ENCODE measurements around the gene SCNN1A. TPM values are rescaled to one million over a fixed set of nuclear protein-coding genes. Genes with fewer than 3 reads are reported as not detected.
A peak's percentile ranks its signal among the peaks of the same experiment; 100 is the strongest.

Gene SCNN1A
- total RNA-seq: 0.18 TPM in 1 of 2 replicates, not detected in the other
- polyA plus RNA-seq: 0.12 and 0.14 TPM in 2 replicates
- 0.03 TPM in 2 replicates for polyA plus RNA-seq (2011; cell fraction: cytosol; rRNA removed)
- 0.24 and 0.40 TPM in 2 replicates for polyA plus RNA-seq (2011; cell fraction: nucleus; rRNA removed)
- 0.24 TPM in 1 of 2 replicates, not detected in the other for polyA plus RNA-seq (2012)
- polyA minus RNA-seq: not detected in 2 replicates
- 3.2 TPM for polyA minus RNA-seq (2011; cell fraction: cytosol; rRNA and poly(A)+ RNA removed)
- not detected in 2 replicates for polyA minus RNA-seq (2011; cell fraction: nucleus; rRNA and poly(A)+ RNA removed)
- Bru-seq, nascent RNA: percentile 11 among the genes with signal in this experiment
- percentile 13 among the genes with signal in this experiment for BruChase-seq, experiment 1, labeled RNA remaining after a 6-hour chase
- percentile 16 among the genes with signal in this experiment for BruChase-seq, experiment 2, labeled RNA remaining after a 2-hour chase
- long read RNA-seq: 0 reads

- no peaks in the 10 kb centered on the region for H3K36me3 ChIP-seq (ENCODE audit: control insufficient read depth in 2 of 2, extremely low read depth in 1 of 2, insufficient read depth in 2 of 2, low read length in 2 of 2)
- no peaks in the 10 kb centered on the region for H3K9me1 ChIP-seq (replicated peaks; ENCODE audit: control insufficient read depth, extremely low read depth, insufficient read depth, low read length)
- TF ChIP-seq, protein P1, sequence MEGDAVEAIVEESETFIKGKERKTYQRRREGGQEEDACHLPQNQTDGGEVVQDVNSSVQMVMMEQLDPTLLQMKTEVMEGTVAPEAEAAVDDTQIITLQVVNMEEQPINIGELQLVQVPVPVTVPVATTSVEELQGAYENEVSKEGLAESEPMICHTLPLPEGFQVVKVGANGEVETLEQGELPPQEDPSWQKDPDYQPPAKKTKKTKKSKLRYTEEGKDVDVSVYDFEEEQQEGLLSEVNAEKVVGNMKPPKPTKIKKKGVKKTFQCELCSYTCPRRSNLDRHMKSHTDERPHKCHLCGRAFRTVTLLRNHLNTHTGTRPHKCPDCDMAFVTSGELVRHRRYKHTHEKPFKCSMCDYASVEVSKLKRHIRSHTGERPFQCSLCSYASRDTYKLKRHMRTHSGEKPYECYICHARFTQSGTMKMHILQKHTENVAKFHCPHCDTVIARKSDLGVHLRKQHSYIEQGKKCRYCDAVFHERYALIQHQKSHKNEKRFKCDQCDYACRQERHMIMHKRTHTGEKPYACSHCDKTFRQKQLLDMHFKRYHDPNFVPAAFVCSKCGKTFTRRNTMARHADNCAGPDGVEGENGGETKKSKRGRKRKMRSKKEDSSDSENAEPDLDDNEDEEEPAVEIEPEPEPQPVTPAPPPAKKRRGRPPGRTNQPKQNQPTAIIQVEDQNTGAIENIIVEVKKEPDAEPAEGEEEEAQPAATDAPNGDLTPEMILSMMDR (IDR thresholded peaks at IDR 0.05; ENCODE audit: extremely low read depth in 1 of 2, insufficient read depth in 1 of 2, low read depth in 1 of 2, low read length in 2 of 2): no peak
- no peaks in the 10 kb centered on the region for H4K20me1 ChIP-seq (replicated peaks; ENCODE audit: control insufficient read depth, extremely low read depth, insufficient read depth, low read length)
- DNase-seq (ENCODE audit: low read depth, low spot score): no peak
- ChIA-PET POLR2A (interaction anchor here (1.3 kb wide), 1 partner anchor 30 kb away, joined by 3 read pairs; no protein-coding TSS in a partner anchor), CTCF (interaction anchor here (1.0 to 5.9 kb wide), 3 partner anchors 39 to 162 kb away, joined by 3 to 30 read pairs (median 3); no protein-coding TSS in a partner anchor)
- intact Hi-C loops (cut with micrococcal nuclease) (no loop called here), dilution Hi-C loops (cut with MboI; ENCODE audit: extremely low pct_ligation_motif_present, low sequenced_read_pairs) (no loop called here)
- H2AFZ ChIP-seq (ENCODE audit: low read depth, low read length): peak within 1 kb of the TSS; percentile 64
- no peak within 1 kb of the TSS for H3K9ac ChIP-seq (replicated peaks; ENCODE audit: extremely low read depth, insufficient read depth, low read length)
- H3K27ac ChIP-seq (ENCODE audit: insufficient read depth, low read depth, low read length): no peak within 1 kb of the TSS
- H3K79me2 ChIP-seq (ENCODE audit: control insufficient read depth, insufficient read depth, low read length): no peaks in the 10 kb centered on the region
- FAIRE-seq: no peak
- BruUV-seq (replicated peaks): no TSS peak
- no peak within 1 kb of the TSS for H3K4me3 ChIP-seq (replicated peaks in 1 of 3; ENCODE audit: insufficient read depth in 1 of 3, low read depth in 1 of 3, low read length in 3 of 3)
- H3K4me1 ChIP-seq (ENCODE audit: control insufficient read depth, extremely low read depth, insufficient read depth, low read length): peaks cover 29% of the 10 kb centered on the region
- H3K27me3 ChIP-seq (ENCODE audit: control insufficient read depth in 2 of 2, insufficient read depth in 2 of 2, low read length in 2 of 2): no peaks in the 10 kb centered on the region
- H3K9me3 ChIP-seq (replicated peaks; ENCODE audit: control insufficient read depth, insufficient read depth, low read length): no peaks in the 10 kb centered on the region
- H3K4me2 ChIP-seq (ENCODE audit: insufficient read depth, low read length): no peak within 1 kb of the TSS
Observed at GRCh38 chr12:6375269-6376078, at the start of gene SCNN1A. Gene SCNN1A, minus strand, starts transcription at chr12:6375563. Its CDS starts 780 bp downstream, at chr12:6374783.
